ENCODE results near the gene TBC1D7.

DNA sequence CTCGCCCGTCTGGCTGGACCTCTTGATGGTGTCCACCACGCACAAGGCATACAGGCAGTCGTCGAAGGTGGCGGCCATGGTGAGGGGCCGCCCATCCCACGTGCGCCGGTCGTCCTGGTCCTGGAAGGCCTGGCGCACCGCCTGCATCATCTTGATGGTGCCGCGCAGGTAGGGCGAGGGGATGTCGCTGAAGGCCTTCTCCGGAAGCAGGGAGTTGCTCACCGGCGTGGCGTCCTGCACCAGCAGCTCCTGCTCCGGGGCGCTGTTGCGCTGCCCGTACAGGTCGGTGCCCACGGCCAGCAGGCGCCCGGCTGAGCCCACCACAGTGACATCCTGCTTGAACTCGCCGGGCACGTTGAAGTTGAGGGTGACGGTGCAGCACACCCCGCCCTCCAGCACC lies 36.5 kb upstream of the TBC1D7 start:
- TF ChIP-seq, protein P1, sequence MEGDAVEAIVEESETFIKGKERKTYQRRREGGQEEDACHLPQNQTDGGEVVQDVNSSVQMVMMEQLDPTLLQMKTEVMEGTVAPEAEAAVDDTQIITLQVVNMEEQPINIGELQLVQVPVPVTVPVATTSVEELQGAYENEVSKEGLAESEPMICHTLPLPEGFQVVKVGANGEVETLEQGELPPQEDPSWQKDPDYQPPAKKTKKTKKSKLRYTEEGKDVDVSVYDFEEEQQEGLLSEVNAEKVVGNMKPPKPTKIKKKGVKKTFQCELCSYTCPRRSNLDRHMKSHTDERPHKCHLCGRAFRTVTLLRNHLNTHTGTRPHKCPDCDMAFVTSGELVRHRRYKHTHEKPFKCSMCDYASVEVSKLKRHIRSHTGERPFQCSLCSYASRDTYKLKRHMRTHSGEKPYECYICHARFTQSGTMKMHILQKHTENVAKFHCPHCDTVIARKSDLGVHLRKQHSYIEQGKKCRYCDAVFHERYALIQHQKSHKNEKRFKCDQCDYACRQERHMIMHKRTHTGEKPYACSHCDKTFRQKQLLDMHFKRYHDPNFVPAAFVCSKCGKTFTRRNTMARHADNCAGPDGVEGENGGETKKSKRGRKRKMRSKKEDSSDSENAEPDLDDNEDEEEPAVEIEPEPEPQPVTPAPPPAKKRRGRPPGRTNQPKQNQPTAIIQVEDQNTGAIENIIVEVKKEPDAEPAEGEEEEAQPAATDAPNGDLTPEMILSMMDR (conservative IDR thresholded peaks at IDR 0.05; ENCODE audit: low read depth, low read length): no peak
- TF ChIP-seq EZH2 (IDR thresholded peaks at IDR 0.05; ENCODE audit: borderline replicate concordance, low read depth, low read length, poor library complexity, severe bottlenecking): no peak

All from A673 (cell line).